Ishikawa (cell line): Measurements from ENCODE around the gene ST3GAL6.

ENCODE experiments used
- TF ChIP-seq, protein P1 (sequence below): IDR thresholded peaks from 2 replicates; pipeline ENCODE4 v1.6.1; 2012; ENCODE audit warnings: low read depth, mild to moderate bottlenecking
- TF ChIP-seq, protein P2 (sequence below): IDR thresholded peaks from 2 replicates; pipeline ENCODE4 v1.6.1; 2012

DNA sequence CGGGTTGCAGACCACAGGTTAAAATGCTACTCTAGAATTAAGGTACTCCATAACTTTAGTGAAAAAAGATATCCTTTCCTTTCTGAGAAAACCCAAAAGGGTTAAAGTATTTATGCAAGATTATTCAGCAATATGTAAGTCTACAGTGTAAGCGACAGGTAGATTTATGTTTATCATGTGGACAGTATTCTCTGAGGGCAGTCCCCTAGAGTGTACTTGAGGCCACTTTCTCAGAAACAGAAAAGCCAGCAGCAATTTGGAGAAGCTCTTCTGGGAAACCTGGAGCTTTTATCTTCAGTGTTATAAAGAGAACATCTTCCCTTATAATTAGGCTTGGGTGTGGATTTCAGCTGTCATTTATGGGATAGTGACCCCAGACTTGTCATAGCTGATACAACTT lies 8.9 kb downstream of the ST3GAL6 start:
- TF ChIP-seq, protein P1, sequence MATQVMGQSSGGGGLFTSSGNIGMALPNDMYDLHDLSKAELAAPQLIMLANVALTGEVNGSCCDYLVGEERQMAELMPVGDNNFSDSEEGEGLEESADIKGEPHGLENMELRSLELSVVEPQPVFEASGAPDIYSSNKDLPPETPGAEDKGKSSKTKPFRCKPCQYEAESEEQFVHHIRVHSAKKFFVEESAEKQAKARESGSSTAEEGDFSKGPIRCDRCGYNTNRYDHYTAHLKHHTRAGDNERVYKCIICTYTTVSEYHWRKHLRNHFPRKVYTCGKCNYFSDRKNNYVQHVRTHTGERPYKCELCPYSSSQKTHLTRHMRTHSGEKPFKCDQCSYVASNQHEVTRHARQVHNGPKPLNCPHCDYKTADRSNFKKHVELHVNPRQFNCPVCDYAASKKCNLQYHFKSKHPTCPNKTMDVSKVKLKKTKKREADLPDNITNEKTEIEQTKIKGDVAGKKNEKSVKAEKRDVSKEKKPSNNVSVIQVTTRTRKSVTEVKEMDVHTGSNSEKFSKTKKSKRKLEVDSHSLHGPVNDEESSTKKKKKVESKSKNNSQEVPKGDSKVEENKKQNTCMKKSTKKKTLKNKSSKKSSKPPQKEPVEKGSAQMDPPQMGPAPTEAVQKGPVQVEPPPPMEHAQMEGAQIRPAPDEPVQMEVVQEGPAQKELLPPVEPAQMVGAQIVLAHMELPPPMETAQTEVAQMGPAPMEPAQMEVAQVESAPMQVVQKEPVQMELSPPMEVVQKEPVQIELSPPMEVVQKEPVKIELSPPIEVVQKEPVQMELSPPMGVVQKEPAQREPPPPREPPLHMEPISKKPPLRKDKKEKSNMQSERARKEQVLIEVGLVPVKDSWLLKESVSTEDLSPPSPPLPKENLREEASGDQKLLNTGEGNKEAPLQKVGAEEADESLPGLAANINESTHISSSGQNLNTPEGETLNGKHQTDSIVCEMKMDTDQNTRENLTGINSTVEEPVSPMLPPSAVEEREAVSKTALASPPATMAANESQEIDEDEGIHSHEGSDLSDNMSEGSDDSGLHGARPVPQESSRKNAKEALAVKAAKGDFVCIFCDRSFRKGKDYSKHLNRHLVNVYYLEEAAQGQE, result no peak
- TF ChIP-seq, protein P2, sequence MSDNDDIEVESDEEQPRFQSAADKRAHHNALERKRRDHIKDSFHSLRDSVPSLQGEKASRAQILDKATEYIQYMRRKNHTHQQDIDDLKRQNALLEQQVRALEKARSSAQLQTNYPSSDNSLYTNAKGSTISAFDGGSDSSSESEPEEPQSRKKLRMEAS, result no peak
